GM12892 (cell line): ENCODE results near the gene BCCIP. TPM values are rescaled to one million over a fixed set of nuclear protein-coding genes. Genes with fewer than 3 reads are reported as not detected.
A peak's percentile ranks its signal among the peaks of the same experiment; 100 is the strongest.

Experiments
- DNase-seq: peaks from one replicate; pipeline ENCODE4 v3.0.0; 2011; ENCODE audit not compliant: insufficient read length
- FAIRE-seq: peaks from 2 replicates; lab custom pipeline; 2011; peaks lifted over from hg19 to GRCh38; lab: Jason Lieb, UNC
- POLR2A ChIP-seq: IDR thresholded peaks from 2 replicates; pipeline ENCODE4 v1.6.1; 2011; ENCODE audit warnings: low read depth, low read length, control low read depth
- POLR2AphosphoS5 ChIP-seq: IDR thresholded peaks from 2 replicates; pipeline ENCODE4 v1.6.1; 2011; ENCODE audit warnings: low read depth, low read length, control low read depth
- TAF1 ChIP-seq: IDR thresholded peaks from 2 replicates; pipeline ENCODE4 v1.6.1; 2011; ENCODE audit warnings: low read depth, mild to moderate bottlenecking, control low read depth, low read length, borderline replicate concordance
- polyA plus RNA-seq: library from polyadenylated mRNA; unstranded; fragments of >200 nt; gene quantifications from one replicate; pipeline ENCODE4 v1.2.1, GENCODE V29; 2012; ENCODE audit warnings: missing spikeins, inconsistent platforms; ENCODE audit not compliant: missing spikeins

Gene BCCIP
- 91.6 TPM for polyA plus RNA-seq

- TF ChIP-seq POLR2A (peak; percentile 72), TAF1 (peak; percentile 87), POLR2AphosphoS5 (peak; percentile 77)
- peak; percentile 97 for FAIRE-seq
- DNase-seq: peak; percentile 79
These were observed at the start of gene BCCIP, which contains the start of gene UROS for GRCh38 chr10:125822878-125823662. Gene BCCIP, plus strand, starts transcription at chr10:125823546. Its CDS starts 12 bp downstream, at chr10:125823558. Gene UROS, minus strand, starts transcription at chr10:125823258. Its CDS starts 6,759 bp downstream, at chr10:125816499.

- DNase-seq (no peak), FAIRE-seq (no peak)
- TF ChIP-seq POLR2A: no peak
- TF ChIP-seq POLR2AphosphoS5: no peak
- TF ChIP-seq TAF1: no peak
These were observed 49.4 kb upstream of the BCCIP start for GRCh38 chr10:125773687-125774543.

DNA sequence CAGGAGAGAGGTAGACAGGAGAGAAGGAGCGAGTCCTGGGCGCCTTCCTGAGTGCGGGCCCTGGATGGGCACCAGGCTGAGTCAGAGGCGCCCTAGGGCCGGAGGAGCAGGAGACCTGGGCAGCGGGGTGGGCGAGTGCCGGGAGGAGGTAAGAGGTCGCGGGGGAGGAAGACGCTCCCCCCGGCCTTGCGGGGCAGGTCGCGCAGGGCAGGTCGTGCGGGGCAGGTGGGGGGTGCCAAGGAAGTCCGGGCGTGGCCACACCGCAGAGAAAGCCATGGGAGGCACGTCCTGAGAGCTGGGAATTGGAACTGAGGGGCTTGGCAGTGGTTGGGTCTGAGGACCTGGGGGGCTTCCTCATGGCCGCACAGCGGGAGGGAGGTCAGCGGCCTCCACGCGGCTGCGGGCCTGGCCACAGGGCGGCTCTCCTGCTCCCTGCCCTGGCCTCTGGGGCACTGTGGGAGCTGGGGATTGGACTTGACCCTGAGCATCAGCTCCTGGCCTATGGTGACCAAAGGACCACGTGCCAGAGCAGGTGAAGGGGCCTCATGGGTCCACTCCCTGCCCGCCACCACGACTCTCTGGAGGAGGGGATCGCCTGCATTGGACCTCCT is 48.7 kb upstream of the BCCIP start:
- no peak for TF ChIP-seq POLR2AphosphoS5
- TF ChIP-seq TAF1: no peak
- no peak for TF ChIP-seq POLR2A
- no peak for FAIRE-seq
- DNase-seq: no peak

GRCh38 chr10:125775491-125776106 is 47.7 kb upstream of the BCCIP start, which contains the start of gene MMP21:
Gene MMP21, minus strand, starts transcription at chr10:125775821. Its CDS starts 0 bp downstream, at chr10:125775821.
- no peak for TF ChIP-seq POLR2AphosphoS5
- no peak for TF ChIP-seq TAF1
- no peak for TF ChIP-seq POLR2A
- FAIRE-seq: no peak
- no peak for DNase-seq

- no peak for FAIRE-seq
These were observed 45.5 kb upstream of the BCCIP start for GRCh38 chr10:125777806-125778205.

DNA sequence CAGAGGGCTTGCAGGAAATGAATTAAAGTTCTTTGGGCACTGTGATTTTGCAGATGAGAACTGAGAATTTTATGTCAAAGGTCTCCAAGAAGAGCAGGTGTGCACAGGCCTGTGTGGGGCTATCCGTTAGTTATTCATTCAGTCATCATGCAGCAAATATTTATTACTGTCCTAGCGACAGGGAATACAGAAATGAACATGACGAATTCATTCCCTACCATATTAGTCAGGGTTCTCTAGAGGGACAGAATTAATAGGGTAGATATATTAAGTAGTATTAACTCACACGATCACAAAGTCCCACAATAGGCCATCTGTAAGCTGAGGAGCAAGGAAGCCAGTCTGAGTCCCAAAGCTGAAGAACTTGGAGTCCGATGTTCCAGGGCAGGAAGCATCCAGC is 44.8 kb upstream of the BCCIP start:
- no peak for TF ChIP-seq POLR2AphosphoS5
- TF ChIP-seq TAF1: no peak
- TF ChIP-seq POLR2A: no peak
- DNase-seq (no peak), FAIRE-seq (no peak)

More at GRCh38 chr10:125777806-125778205, 45.5 kb upstream of the BCCIP start:
- DNase-seq: no peak
- TF ChIP-seq TAF1 (no peak), POLR2AphosphoS5 (no peak), POLR2A (no peak)

GRCh38 chr10:125779403-125780327 is 43.7 kb upstream of the BCCIP start:
- FAIRE-seq (no peak), DNase-seq (no peak)
- TF ChIP-seq TAF1 (no peak), POLR2A (no peak), POLR2AphosphoS5 (no peak)

DNA sequence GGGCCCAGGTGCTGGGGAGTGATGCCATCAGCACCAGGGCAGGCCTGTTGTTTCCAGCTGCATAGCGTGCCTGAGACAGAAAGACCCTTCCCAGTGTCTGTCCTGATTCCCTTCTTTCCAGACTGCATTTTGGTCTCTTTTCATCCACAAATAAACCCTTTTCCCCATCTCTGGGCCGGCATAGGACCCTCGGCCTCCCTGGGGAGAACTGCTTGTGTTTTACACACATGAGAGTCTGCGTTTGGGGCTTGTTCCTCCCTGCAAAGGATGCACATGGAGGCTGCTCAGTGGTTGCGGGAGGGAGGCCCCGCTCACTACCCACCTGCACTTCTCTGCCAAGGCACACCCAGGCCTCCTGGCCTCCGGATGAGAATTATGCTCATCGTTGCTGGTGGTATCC is 42.0 kb upstream of the BCCIP start:
- FAIRE-seq (no peak), DNase-seq (no peak)
- TF ChIP-seq TAF1: no peak
- no peak for TF ChIP-seq POLR2AphosphoS5
- TF ChIP-seq POLR2A: no peak

DNA sequence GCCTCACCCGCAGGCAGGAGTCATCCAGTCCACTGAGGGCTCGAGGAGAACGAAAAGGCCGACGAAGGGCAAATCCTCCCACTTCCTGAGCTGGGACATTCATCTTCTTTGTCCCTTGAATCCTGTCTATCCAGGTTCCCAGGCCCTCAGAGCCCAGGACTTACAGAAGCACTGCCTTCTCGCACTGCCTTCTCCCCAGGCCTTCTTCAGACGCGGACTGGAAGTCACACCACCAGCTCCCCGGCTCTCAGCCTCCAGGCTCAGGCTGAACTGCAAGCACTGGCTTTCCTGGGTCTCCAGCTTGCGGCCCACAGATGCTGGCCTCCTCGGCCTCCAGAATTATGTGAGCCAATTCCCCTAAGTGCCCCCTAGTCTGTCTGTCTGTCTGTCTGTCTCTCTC is 41.3 kb upstream of the BCCIP start:
- DNase-seq: no peak
- no peak for FAIRE-seq
- no peak for TF ChIP-seq POLR2A
- TF ChIP-seq TAF1: no peak

- TF ChIP-seq TAF1: no peak
- TF ChIP-seq POLR2A: no peak
- TF ChIP-seq POLR2AphosphoS5: no peak
- DNase-seq (no peak), FAIRE-seq (no peak)
These were observed 40.7 kb upstream of the BCCIP start for GRCh38 chr10:125782616-125783015.
